Stomach (tissue), 9 donors: ENCODE measurements around the gene DYRK1B. TPM values are rescaled to one million over a fixed set of nuclear protein-coding genes. Genes with fewer than 3 reads are reported as not detected.

Source experiments
- DNase-seq, 2 donors: peaks; one replicate each; pipeline versions ENCODE4 v3.0.0 to v3.0.0-alpha.2; 2013 to 2019
- H3K27ac ChIP-seq, 5 donors: fragments of 200-600 bp in 4 of 5; sonication (generic) in 4 of 5; one replicate each; pipeline ENCODE4 v1.5.1; 2013 to 2019; ENCODE audit warnings: mild to moderate bottlenecking in 1 of 5, moderate library complexity in 1 of 5
- H3K27me3 ChIP-seq, 3 donors: fragments of 200-600 bp; sonication (generic); one replicate each; pipeline ENCODE4 v1.5.1; 2017 to 2019; ENCODE audit warnings: mixed run types in 1 of 3
- H3K36me3 ChIP-seq, 4 donors: fragments of 200-600 bp; sonication (generic); 1 replicate in 3 of 4; 2 replicates in 1 of 4; pipeline ENCODE4 v1.5.1; 2016 to 2019
- H3K4me1 ChIP-seq, 4 donors: fragments of 200-600 bp; sonication (generic); one replicate each; pipeline ENCODE4 v1.5.1; 2016 to 2019
- H3K4me3 ChIP-seq, 4 donors: fragments of 200-600 bp; sonication (generic) in 3 of 4; one replicate each; pipeline ENCODE4 v1.5.1; 2016 to 2019; ENCODE audit warnings: mild to moderate bottlenecking in 1 of 4
- H3K9me3 ChIP-seq, 4 donors: fragments of 200-600 bp; sonication (generic); one replicate each; pipeline ENCODE4 v1.5.1; 2016 to 2019
- EP300 ChIP-seq: sonication (generic); formaldehyde crosslinking; IDR thresholded peaks from one replicate; pipeline ENCODE4 v1.6.1; 2017; ENCODE audit warnings: antibody characterized with exemption
- POLR2A ChIP-seq, 4 donors: fragments of 450-650 bp; IDR thresholded peaks; one replicate each; pipeline ENCODE4 v1.6.1; 2016; ENCODE audit warnings: antibody characterized with exemption in 4 of 4, control low read depth in 2 of 4, mild to moderate bottlenecking in 1 of 4, moderate library complexity in 1 of 4
- POLR2AphosphoS5 ChIP-seq, 3 donors: sonication (generic); formaldehyde crosslinking; IDR thresholded peaks; one replicate each; pipeline ENCODE4 v1.6.1; 2016; ENCODE audit warnings: antibody characterized with exemption in 3 of 3
- WGBS, 5 donors: extraction: QIAGEN DNeasy Blood & Tissue Kit in 3 of 5; methylation state at CpG; one replicate each; pipeline versions ENCODE4 v1.1.5 to v1.1.7; 2013 to 2018; 5-methylcytosine and 5-hydroxymethylcytosine counted together
- intact Hi-C: fragments of 100-400 bp; cut with DNase I; formaldehyde crosslinking; loops from one replicate; pipeline ENCODE4 v1.15.1; 2023; ENCODE audit warnings: low total_unique reads
- polyA plus RNA-seq, 3 donors: library from polyadenylated mRNA; stranded (reverse); fragments of 200-250 nt; gene quantifications; one replicate each; pipeline ENCODE4 v1.2.3, GENCODE V29; 2013
- total RNA-seq, 5 donors: library from RNA; depleted of rRNA; stranded (reverse); fragments of >200 nt; gene quantifications; one replicate each; pipeline versions ENCODE4 v1.1.0 to v1.2.3, GENCODE V29; 2014 to 2016
- TF ChIP-seq, protein P1 (sequence below), 7 experiments: fragments of 450-650 bp in 4 of 7; fragments of 200-600 bp in 3 of 7; sonication (generic) in 3 of 7; IDR thresholded peaks; one replicate each; pipeline ENCODE4 v1.5.1; 2016 to 2019; ENCODE audit warnings: antibody characterized with exemption in 7 of 7, control low read depth in 2 of 7, mild to moderate bottlenecking in 1 of 7
- donor health status: healthy with polysubstance abuse.
- donor health status: Bipolar disorder and iron deficiency.
- donor health status: healthy.

Gene DYRK1B
- total and polyA plus RNA-seq, 8 donors: 3.9 to 28.4 (median 9.9) TPM

DNA sequence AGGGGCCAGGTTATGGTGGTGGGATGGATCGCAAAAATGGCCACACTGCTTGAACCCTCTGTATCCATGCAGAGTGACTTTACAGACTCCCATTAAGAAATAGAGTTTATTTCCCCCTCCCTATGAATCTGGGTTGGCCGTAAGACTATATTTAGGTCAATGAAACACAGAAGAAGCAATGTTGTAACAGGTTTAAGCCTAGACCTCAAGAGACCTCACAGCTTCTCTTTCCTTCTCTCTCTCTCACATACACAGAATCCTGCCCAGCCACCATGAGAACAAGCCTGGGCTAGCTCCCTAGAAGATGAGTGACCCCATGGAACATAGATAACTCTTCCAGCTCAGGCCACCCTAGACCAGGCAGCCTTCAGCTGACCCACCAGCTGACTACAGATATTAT is 33.2 kb upstream of the DYRK1B start:
- intact Hi-C loops: no loop called here
- DNase-seq: no peak
- Histone ChIP-seq H3K9me3 (no peaks in the 10 kb centered on the region), H3K4me1 (no peaks in the 10 kb centered on the region), H3K27me3 (peaks cover 0 to 3% (median 0%) of the 10 kb centered on the region in 3 donors), H3K4me3 (no peak overlapping the region), H3K27ac (no peak overlapping the region), H3K36me3 (peaks cover 0 to 66% (median 27%) of the 10 kb centered on the region in 4 donors)
- TF ChIP-seq EP300: no peak
- TF ChIP-seq, protein P1, sequence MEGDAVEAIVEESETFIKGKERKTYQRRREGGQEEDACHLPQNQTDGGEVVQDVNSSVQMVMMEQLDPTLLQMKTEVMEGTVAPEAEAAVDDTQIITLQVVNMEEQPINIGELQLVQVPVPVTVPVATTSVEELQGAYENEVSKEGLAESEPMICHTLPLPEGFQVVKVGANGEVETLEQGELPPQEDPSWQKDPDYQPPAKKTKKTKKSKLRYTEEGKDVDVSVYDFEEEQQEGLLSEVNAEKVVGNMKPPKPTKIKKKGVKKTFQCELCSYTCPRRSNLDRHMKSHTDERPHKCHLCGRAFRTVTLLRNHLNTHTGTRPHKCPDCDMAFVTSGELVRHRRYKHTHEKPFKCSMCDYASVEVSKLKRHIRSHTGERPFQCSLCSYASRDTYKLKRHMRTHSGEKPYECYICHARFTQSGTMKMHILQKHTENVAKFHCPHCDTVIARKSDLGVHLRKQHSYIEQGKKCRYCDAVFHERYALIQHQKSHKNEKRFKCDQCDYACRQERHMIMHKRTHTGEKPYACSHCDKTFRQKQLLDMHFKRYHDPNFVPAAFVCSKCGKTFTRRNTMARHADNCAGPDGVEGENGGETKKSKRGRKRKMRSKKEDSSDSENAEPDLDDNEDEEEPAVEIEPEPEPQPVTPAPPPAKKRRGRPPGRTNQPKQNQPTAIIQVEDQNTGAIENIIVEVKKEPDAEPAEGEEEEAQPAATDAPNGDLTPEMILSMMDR (IDR thresholded peaks at IDR 0.05): no peak
- no peak for TF ChIP-seq POLR2AphosphoS5 (IDR thresholded peaks at IDR 0.05)
- no peak for TF ChIP-seq POLR2A (IDR thresholded peaks at IDR 0.05)
- 89 to 97% (median 93%) methylated on average over 2 of the region's 2 CpGs for WGBS, 5 donors

- no peak for DNase-seq
- peaks cover 0 to 58% (median 22%) of the 10 kb centered on the region in 4 donors for H3K36me3 ChIP-seq
- intact Hi-C loops: no loop called here
- WGBS, 5 donors: 80 to 88% (median 85%) methylated on average over 5 of the region's 5 CpGs
- no peaks in the 10 kb centered on the region for H3K9me3 ChIP-seq
- no peak overlapping the region for H3K4me3 ChIP-seq
- no peak overlapping the region for H3K27ac ChIP-seq
- H3K4me1 ChIP-seq: no peaks in the 10 kb centered on the region
- TF ChIP-seq, protein P1 (IDR thresholded peaks at IDR 0.05): no peak
- no peak for TF ChIP-seq POLR2AphosphoS5 (IDR thresholded peaks at IDR 0.05)
- TF ChIP-seq EP300: no peak
- TF ChIP-seq POLR2A (IDR thresholded peaks at IDR 0.05): no peak
- H3K27me3 ChIP-seq: peaks cover 0 to 3% (median 0%) of the 10 kb centered on the region in 3 donors
These were observed 32.0 kb upstream of the DYRK1B start for GRCh38 chr19:39865953-39866352.

DNA sequence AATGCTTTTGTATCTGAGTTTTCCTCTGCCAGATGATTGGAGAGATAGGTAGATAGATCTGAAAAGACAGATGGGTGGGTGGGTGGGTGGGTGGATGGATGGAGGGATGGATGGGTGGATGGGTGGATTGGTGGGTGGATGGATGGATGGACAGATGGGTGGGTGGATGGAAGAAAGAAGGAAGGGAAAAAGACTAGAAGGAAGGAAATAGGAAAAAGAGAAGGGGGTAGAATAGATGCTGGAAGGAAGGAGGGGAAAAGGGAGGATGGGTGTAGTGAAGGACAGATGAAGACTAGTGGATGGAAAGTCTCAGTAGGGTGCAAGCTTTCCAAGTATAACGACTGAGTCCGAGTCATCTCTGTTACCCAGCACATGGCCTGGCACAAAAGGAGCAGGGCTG is 31.2 kb upstream of the DYRK1B start:
- TF ChIP-seq EP300: no peak
- TF ChIP-seq, protein P1 (IDR thresholded peaks at IDR 0.05): no peak
- no peak for TF ChIP-seq POLR2A (IDR thresholded peaks at IDR 0.05)
- no peak for TF ChIP-seq POLR2AphosphoS5 (IDR thresholded peaks at IDR 0.05)
- Histone ChIP-seq H3K27me3 (peaks cover 0 to 3% (median 0%) of the 10 kb centered on the region in 3 donors), H3K4me3 (no peak overlapping the region), H3K36me3 (peaks cover 0 to 56% (median 21%) of the 10 kb centered on the region in 4 donors), H3K9me3 (no peaks in the 10 kb centered on the region), H3K4me1 (no peaks in the 10 kb centered on the region), H3K27ac (no peak overlapping the region)
- intact Hi-C loops: no loop called here
- DNase-seq: no peak
- WGBS, 5 donors: 86 to 97% (median 95%) methylated on average over 2 of the region's 2 CpGs

DNA sequence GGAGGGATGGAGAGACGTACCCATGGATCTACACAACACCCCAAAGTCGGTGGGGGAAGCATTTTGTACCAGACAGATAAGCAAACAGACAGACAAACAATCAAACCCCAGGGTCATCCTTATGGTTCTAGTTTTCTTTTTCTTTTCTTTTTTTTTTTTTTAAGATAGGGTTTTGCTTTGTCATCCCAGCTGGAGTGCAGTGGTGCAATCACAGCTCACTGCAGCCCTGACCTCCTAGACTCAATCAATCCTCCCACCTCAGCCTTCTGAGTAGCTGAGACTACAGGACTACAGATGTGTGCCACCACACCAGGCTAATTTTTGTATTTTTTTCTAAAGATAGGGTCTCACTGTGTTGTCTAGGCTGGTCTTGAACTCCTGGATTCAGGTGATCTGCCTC is 30.2 kb upstream of the DYRK1B start:
- H3K36me3 ChIP-seq: peaks cover 0 to 45% (median 17%) of the 10 kb centered on the region in 4 donors
- WGBS, 5 donors: 83 to 89% (median 84%) methylated on average over 2 of the region's 2 CpGs
- no peak for DNase-seq
- H3K27me3 ChIP-seq: peaks cover 0 to 3% (median 0%) of the 10 kb centered on the region in 3 donors
- H3K9me3 ChIP-seq: no peaks in the 10 kb centered on the region
- no peaks in the 10 kb centered on the region for H3K4me1 ChIP-seq
- intact Hi-C loops: no loop called here
- no peak overlapping the region for H3K27ac ChIP-seq
- H3K4me3 ChIP-seq: no peak overlapping the region
- TF ChIP-seq POLR2AphosphoS5 (IDR thresholded peaks at IDR 0.05) (no peak), POLR2A (IDR thresholded peaks at IDR 0.05) (no peak), EP300 (no peak)
- TF ChIP-seq, protein P1 (IDR thresholded peaks at IDR 0.05): no peak
